Stimulated activated CD8-positive, alpha-beta memory T cell treated with anti-CD3 and anti-CD28 coated beads, Interleukin-4, amount 100 ng/mL, for 24 hours (primary cell): Measurements from ENCODE around the gene TRIM66.
A peak's percentile ranks its signal among the peaks of the same experiment; 100 is the strongest.

Source experiments
- DNase-seq: peaks from one replicate; pipeline ENCODE4 v3.0.0-alpha.2; 2020; ENCODE audit warnings: low read depth

Gene TRIM66, protein sequence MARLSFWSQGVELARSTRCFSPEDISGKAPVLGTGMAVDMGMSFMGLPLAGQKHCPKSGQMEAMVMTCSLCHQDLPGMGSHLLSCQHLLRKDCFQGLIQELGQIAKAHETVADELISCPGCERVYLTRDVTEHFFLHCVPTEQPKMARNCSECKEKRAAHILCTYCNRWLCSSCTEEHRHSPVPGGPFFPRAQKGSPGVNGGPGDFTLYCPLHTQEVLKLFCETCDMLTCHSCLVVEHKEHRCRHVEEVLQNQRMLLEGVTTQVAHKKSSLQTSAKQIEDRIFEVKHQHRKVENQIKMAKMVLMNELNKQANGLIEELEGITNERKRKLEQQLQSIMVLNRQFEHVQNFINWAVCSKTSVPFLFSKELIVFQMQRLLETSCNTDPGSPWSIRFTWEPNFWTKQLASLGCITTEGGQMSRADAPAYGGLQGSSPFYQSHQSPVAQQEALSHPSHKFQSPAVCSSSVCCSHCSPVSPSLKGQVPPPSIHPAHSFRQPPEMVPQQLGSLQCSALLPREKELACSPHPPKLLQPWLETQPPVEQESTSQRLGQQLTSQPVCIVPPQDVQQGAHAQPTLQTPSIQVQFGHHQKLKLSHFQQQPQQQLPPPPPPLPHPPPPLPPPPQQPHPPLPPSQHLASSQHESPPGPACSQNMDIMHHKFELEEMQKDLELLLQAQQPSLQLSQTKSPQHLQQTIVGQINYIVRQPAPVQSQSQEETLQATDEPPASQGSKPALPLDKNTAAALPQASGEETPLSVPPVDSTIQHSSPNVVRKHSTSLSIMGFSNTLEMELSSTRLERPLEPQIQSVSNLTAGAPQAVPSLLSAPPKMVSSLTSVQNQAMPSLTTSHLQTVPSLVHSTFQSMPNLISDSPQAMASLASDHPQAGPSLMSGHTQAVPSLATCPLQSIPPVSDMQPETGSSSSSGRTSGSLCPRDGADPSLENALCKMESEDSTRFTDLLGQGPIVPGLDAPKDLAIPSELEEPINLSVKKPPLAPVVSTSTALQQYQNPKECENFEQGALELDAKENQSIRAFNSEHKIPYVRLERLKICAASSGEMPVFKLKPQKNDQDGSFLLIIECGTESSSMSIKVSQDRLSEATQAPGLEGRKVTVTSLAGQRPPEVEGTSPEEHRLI (N-terminal part only)

DNA sequence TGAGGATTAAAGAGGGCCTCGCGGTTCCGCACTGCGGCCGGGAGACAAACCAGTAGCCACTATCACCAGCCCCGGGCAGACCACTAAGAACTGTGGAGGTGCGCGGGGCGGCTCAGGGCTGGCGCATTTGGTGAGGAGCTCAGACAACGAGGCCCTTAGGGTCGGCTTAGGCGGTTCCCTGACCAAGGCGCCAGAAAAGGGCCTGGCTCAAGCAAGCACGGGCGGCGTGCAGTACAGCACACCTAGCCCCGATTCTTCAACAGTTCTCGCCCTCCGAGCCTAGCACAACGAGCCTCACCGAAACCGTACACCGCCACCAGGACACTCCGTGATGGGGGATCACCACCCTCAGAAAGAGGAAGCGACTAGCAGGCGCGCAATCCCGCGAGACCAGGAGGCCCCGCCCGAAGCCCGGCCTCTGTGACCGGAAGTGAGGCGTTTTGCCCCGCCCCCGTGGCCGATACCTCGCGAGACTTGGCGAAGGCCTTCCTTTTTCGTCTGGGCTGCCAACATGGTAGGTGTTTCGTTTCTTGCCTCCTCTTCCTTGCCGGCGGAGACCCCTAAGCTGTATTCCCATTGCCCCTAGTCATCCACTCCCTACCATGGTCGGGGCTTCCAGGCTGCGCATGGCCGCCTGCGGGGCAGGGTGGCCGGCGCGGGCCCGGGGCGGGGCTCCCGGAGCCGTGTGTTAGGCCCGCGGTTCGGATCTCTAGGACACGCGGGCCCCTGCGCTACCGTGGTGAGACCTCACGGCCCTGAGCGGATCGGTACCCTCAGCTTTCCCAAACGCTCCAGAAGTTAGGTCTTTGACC, at the start of gene TRIM66, which contains the start of gene RPL27A:
TSS of gene TRIM66 (minus strand) at position 363 of the 812 bp plus-strand sequence. CDS start 10,391 bp downstream, outside the sequence.
TSS of gene RPL27A (plus strand) at position 490 of the 812 bp plus-strand sequence. CDS start at position 512, 22 bp downstream.
- DNase-seq = peak; percentile 98

GRCh38 chr11:8731647-8732323, 49.3 kb upstream of the TRIM66 start:
- DNase-seq = no peak

- DNase-seq = no peak
These were observed 48.2 kb upstream of the TRIM66 start for GRCh38 chr11:8730697-8731020.

- DNase-seq = no peak
These were observed 47.6 kb upstream of the TRIM66 start for GRCh38 chr11:8729837-8730696.

DNA sequence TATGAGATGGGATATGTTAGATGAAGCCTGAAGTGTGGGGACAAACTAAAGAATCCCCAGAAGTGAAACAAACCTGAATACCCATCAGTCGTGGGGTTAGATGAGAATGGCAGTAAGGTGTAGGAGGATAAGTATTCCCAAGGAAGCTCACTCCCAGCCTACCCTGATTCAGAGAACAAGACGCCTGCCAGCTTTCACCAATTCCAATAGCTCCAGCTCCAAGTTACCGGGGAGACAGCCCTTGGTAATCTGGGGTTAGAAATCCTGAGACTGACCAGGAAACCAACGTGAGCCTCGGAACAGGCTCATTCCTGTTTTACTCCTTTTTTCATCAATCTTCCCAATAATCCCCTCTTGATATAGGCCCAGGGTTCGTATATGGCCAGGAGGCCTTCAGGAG, 46.6 kb upstream of the TRIM66 start:
- DNase-seq = no peak

- DNase-seq = no peak
These were observed 46.1 kb upstream of the TRIM66 start for GRCh38 chr11:8728563-8728962.

- no peak for DNase-seq
These were observed 43.9 kb upstream of the TRIM66 start for GRCh38 chr11:8726395-8726794.

GRCh38 chr11:8724682-8725081, 42.2 kb upstream of the TRIM66 start:
- DNase-seq = no peak

- no peak for DNase-seq
These were observed 41.2 kb upstream of the TRIM66 start for GRCh38 chr11:8723711-8724110.

DNA sequence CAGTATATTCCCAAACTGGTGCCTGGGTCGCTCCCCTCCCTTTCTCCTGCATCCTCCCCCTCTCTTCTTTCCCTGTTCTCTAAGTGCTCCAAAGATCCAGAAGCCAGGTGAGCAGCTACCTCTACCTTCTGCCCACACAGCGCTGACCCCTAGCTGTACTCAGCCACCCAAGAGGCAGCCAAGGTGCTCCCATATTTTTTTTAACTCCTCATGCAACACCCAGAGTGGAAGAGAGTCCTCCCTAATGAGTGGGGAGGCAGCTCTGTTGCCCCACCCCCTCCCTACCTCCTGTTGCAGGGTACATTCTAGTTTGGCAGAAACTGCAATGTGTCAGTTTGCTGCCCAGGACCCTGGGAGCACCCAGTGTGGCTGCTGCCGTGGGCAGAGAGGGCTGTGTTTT, 40.3 kb upstream of the TRIM66 start:
- no peak for DNase-seq

GRCh38 chr11:8721609-8722500, 39.4 kb upstream of the TRIM66 start:
- DNase-seq = no peak

DNA sequence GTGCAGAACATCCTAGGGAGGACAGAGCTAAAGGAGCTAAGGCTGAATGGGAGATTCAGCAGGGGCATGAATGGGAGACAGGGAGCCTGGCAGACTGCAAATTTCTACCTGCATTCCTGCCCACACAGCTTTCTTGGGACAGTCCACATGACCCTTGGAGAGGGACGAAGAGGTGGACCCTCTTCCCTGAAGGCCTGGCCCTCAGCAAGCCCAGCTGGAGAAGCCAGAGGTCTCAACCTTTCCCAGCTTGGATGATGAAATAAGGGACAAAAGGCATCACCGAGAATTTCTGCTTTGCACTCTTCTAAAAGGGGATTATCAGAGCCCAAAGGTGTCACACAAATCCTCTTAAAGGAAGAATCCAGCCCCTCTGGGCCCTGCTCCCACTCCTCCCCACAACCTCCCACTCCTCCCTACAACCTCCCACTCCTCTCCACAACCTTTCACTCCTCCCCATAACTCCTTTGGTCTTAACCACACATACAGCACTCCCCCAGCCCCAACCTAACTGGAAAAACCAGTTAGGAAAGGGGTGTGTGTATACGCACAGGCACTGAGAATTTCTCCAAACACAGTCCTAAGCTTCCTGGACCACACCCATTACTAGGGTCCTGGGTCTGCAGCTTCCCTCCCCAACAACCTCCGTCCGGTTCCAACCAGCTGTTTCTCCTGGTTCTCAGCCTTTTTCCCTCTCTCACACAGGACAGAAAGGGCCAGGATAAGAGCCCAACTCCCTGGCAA, 38.6 kb upstream of the TRIM66 start:
- DNase-seq = no peak

- DNase-seq = no peak
These were observed 37.9 kb upstream of the TRIM66 start for GRCh38 chr11:8720352-8720751.

GRCh38 chr11:8719721-8720120, 37.3 kb upstream of the TRIM66 start:
- no peak for DNase-seq

- no peak for DNase-seq
These were observed 36.8 kb upstream of the TRIM66 start for GRCh38 chr11:8719211-8719649.

GRCh38 chr11:8717876-8718753, 35.6 kb upstream of the TRIM66 start:
- DNase-seq = no peak

GRCh38 chr11:8717544-8717875, 35.0 kb upstream of the TRIM66 start:
- no peak for DNase-seq
